Activated CD4-positive, alpha-beta memory T cell treated with anti-CD3 and anti-CD28 coated beads for 36 hours (primary cell): ENCODE measurements around the gene ZNF844. TPM values are rescaled to one million over a fixed set of nuclear protein-coding genes. Genes with fewer than 3 reads are reported as not detected.
"Not testable (repeated sequence)": the region's sequence is repeated elsewhere in the genome, so short reads cannot be mapped to it uniquely, and the experiment has no call there.

Experiments
- CTCF ChIA-PET: fragments of 350-600 bp; sonication (Branson Sonifier 250); formaldehyde crosslinking; loops from one replicate; lab custom pipeline; 2021; ENCODE audit warnings: antibody characterized with exemption, inconsistent platforms; lab: Charles Lee
- POLR2A ChIA-PET: fragments of 350-600 bp; sonication (Branson Sonifier 250); formaldehyde crosslinking; loops from one replicate; lab custom pipeline; 2021; ENCODE audit warnings: antibody characterized with exemption; lab: Charles Lee
- DNase-seq: peaks from one replicate; pipeline ENCODE4 v3.0.0-alpha.2; 2020
- H3K27ac Mint-ChIP-seq: one replicate; pipeline ENCODE4 v1.8.0; 2021; ENCODE audit warnings: mixed read lengths
- H3K27me3 Mint-ChIP-seq: one replicate; pipeline ENCODE4 v1.8.0; 2021; ENCODE audit warnings: mixed read lengths
- H3K36me3 Mint-ChIP-seq: one replicate; pipeline ENCODE4 v1.8.0; 2021; ENCODE audit warnings: mixed read lengths
- H3K4me1 Mint-ChIP-seq: one replicate; pipeline ENCODE4 v1.8.0; 2021; ENCODE audit warnings: low read depth, mixed read lengths
- H3K4me3 Mint-ChIP-seq: one replicate; pipeline ENCODE4 v1.8.0; 2021; ENCODE audit warnings: mild to moderate bottlenecking, mixed read lengths
- H3K9me3 Mint-ChIP-seq: one replicate; pipeline ENCODE4 v1.8.0; 2021; ENCODE audit warnings: mixed read lengths
- intact Hi-C: fragments of 100-400 bp; cut with micrococcal nuclease; formaldehyde crosslinking; loops from one replicate; pipeline ENCODE4 v1.15.1; 2023
- total RNA-seq, 2 experiments: library from RNA; stranded (reverse); gene quantifications; one replicate each; pipeline ENCODE4 v1.2.3, GENCODE V29; 2021

The ZNF844 gene
- total RNA-seq, 2 experiments from 2014 or later: 2.5 TPM

DNA sequence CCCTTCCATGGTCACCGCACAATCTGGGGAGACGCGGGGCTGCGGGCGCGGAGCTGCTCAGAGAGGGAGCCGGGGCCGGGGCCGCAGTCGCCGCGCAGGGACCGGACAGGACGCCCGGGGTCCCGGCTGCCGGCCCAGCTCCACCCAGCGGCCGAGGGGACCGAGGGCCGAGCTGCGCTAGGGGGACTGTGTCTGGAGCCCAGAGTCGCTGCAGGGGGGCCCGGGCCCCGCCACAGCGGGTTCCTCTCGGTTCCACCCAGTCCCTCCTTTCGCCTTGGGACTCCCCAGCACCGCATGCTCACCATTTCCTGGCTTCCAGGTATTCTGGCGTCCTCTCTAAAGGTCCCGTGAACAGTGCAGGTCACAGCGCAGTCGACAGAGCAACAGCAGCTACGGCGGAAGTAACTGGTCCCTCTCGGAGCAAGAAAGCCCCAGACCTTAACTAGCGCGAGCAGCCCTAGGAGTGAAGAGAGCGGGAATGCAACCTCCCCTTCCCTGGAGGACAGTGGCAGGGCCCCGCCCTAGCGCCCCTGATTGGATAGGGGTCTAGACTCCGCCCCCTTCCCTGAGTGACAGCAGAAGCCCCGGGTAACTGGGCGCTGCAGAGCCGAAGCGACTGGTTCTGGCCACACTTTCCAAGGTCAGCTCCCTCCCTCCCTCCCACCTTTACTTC lies 11.9 kb upstream of the ZNF844 start, which contains the start of gene ZNF878:
Gene ZNF878 (minus strand): TSS at position 465 of the 673 bp plus-strand sequence. CDS start 160 bp downstream, at position 305.
- Mint-ChIP-seq H3K36me3 (peaks cover 7% of the 10 kb centered on the region), H3K4me1 (peaks cover 9% of the 10 kb centered on the region), H3K9me3 (peaks cover under 1% of the 10 kb centered on the region), H3K4me3 (peak within 1 kb of the TSS; percentile 71), H3K27ac (no peak within 1 kb of the TSS), H3K27me3 (peaks cover 15% of the 10 kb centered on the region)
- intact Hi-C loops: loop anchor here (2.0 kb wide), 2 partner anchors 52 to 128 kb away; partner anchors contain the start of gene ZNF700
- ChIA-PET CTCF (interaction anchor here (0.8 to 2.3 kb wide), 10 partner anchors 38 to 255 kb away, joined by 3 to 16 read pairs (median 3); partner anchors contain the start of genes ZNF20 and ZNF763), POLR2A (interaction anchor here (0.7 to 1.3 kb wide), 2 partner anchors 65 to 70 kb away, joined by 3 to 4 read pairs; no protein-coding TSS in a partner anchor)
- DNase-seq: peak; percentile 76

DNA sequence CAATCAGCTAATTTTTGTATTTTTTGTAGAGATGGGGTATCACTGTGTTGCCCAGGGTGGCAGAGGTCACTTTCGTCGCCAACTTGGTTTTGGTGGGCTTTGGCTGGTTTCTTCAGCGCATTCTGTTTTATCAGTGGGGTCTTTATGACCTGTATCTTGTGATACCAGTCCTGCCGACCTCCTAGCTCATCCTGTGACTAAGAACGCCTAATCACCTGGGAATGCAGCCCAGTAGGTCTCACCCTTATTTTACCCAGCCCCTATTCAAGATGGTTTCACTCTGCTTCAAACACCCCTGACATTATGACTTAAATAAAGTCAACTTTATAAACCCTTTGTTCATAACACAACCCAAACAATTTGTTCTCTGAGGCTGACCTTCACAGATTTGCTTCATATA lies 8.7 kb upstream of the ZNF844 start:
- H3K4me3 Mint-ChIP-seq: no peak overlapping the region
- peaks cover 15% of the 10 kb centered on the region for H3K27me3 Mint-ChIP-seq
- DNase-seq: no peak
- intact Hi-C loops: loop anchor here (5.0 kb wide), 1 partner anchor 258 kb away; the partner anchor contains the start of gene ZNF491
- ChIA-PET CTCF (interaction anchor here (1.0 to 2.1 kb wide), 8 partner anchors 25 to 513 kb away, joined by 3 to 9 read pairs (median 4); no protein-coding TSS in a partner anchor), POLR2A (interaction anchor here (1.0 kb wide), 1 partner anchor 132 kb away, joined by 3 read pairs; no protein-coding TSS in a partner anchor)
- peaks cover 3% of the 10 kb centered on the region for H3K36me3 Mint-ChIP-seq
- H3K9me3 Mint-ChIP-seq: no peaks in the 10 kb centered on the region
- H3K27ac Mint-ChIP-seq: no peak overlapping the region
- H3K4me1 Mint-ChIP-seq: peaks cover 9% of the 10 kb centered on the region

DNA sequence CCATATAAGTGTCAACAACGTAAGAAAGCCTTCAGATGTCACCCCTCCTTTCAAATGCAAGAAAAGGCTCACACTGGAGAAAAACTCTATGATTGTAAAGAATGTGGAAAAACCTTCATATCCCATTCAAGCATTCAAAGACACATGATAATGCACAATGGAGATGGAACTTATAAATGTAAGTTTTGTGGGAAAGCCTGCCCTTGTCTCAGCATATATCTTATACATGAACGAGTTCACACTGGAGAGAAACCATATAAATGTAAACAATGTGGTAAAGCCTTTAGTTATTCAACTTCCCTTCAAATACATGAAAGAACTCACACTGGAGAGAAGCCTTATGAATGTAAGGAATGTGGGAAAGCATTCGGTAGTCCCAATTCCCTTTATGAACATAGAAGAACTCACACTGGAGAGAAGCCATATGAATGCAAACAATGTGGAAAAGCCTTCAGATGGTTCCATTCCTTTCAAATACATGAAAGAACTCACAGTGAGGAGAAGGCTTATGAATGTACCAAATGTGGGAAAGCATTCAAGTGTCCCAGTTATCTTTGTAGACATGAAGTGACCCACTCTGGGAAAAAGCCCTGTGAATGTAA lies 11.1 kb downstream of the ZNF844 start:
- CTCF ChIA-PET: no interaction called here
- H3K27ac Mint-ChIP-seq: no peak overlapping the region
- POLR2A ChIA-PET: no interaction called here
- peaks cover 61% of the 10 kb centered on the region for H3K36me3 Mint-ChIP-seq
- no peak overlapping the region for H3K4me3 Mint-ChIP-seq
- H3K9me3 Mint-ChIP-seq: peaks cover 64% of the 10 kb centered on the region
- intact Hi-C loops: no loop called here
- DNase-seq: no peak
- H3K27me3 Mint-ChIP-seq: no peaks in the 10 kb centered on the region
- no peaks in the 10 kb centered on the region for H3K4me1 Mint-ChIP-seq

DNA sequence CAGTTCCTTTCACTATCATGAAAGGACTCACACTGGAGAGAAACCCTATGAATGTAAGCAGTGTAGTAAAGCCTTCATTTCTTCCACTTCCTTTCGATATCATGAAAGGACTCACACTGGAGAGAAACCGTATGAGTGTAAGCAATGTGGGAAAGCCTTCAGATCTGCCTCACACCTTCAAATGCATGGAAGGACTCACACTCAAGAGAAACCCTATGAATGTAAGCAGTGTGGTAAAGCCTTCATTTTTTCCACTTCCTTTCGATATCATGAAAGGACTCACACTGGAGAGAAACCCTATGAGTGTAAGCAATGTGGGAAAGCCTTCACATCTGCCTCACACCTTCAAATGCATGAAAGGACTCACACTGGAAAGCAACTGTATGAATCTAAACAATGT lies 11.8 kb downstream of the ZNF844 start:
- POLR2A ChIA-PET, H3K27me3 Mint-ChIP-seq, H3K4me1 Mint-ChIP-seq, intact Hi-C loops, H3K27ac Mint-ChIP-seq, DNase-seq, CTCF ChIA-PET, H3K4me3 Mint-ChIP-seq: not testable (repeated sequence)
- Mint-ChIP-seq H3K36me3 (peaks cover 62% of the 10 kb centered on the region), H3K9me3 (peaks cover 63% of the 10 kb centered on the region)

DNA sequence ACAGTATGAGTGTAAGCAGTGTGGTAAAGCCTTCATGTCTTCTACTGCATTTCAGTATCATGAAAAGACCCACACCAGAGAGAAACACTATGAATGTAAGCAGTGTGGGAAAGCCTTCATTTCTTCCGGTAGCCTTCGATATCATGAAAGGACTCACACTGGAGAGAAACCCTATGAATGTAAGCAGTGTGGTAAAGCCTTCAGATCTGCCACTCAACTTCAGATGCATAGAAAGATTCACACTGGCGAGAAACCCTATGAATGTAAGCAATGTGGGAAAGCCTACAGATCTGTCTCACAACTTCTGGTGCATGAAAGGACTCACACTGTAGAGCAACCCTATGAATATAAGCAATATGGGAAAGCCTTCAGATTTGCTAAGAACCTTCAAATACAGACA lies 12.8 kb downstream of the ZNF844 start:
- ChIA-PET CTCF (no interaction called here), POLR2A (no interaction called here)
- H3K9me3 Mint-ChIP-seq: peaks cover 66% of the 10 kb centered on the region
- H3K36me3 Mint-ChIP-seq: peaks cover 62% of the 10 kb centered on the region
- no peaks in the 10 kb centered on the region for H3K4me1 Mint-ChIP-seq
- intact Hi-C loops: no loop called here
- H3K27ac Mint-ChIP-seq: no peak overlapping the region
- H3K27me3 Mint-ChIP-seq: no peaks in the 10 kb centered on the region
- DNase-seq: no peak
- no peak overlapping the region for H3K4me3 Mint-ChIP-seq

- POLR2A ChIA-PET, DNase-seq: not testable (repeated sequence)
- CTCF ChIA-PET: interaction anchor here (0.6 to 0.7 kb wide), 2 partner anchors 8 to 54 kb away, joined by 3 read pairs; no protein-coding TSS in a partner anchor
Observed at GRCh38 chr19:12083336-12083735, 18.8 kb downstream of the ZNF844 start.

DNA sequence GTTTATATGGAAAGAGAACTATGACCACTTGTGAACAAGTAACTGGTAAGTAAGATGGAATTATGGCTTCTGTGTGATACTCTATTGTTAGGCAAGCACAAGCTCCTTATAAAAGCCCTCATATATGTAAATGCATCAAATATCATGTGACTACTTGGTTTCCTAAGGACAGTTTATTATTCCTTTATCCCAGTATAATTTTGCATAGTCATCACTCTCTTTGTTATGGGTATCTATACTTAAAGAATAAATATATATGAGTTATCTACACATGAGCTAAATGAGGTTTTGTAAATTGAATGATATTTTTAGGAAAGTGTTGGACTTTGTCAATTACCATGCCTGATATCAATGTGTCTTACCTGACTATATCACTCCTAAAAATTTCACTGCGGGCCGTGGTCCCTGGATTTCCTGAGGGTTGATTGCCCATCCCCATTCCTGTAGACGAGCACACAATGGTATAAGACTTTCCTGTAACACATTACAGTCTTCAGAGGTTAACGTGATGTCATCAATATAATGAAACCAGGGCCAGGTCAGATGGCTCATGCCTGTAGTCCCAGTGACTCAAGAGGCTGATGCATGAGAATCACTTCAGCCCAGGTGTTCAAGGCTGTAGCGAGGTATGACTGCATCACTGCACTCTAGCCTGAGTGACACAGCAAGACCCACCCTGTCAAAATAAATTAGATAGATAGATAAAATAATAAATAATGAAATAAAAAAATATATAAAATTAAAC lies 20.7 kb downstream of the ZNF844 start:
- Mint-ChIP-seq H3K9me3 (peaks cover 20% of the 10 kb centered on the region), H3K36me3 (peaks cover 11% of the 10 kb centered on the region), H3K4me1 (no peaks in the 10 kb centered on the region), H3K27me3 (no peaks in the 10 kb centered on the region), H3K4me3 (no peak overlapping the region), H3K27ac (no peak overlapping the region)
- intact Hi-C loops: no loop called here
- DNase-seq: no peak
- POLR2A ChIA-PET: no interaction called here
- CTCF ChIA-PET: interaction anchor here (0.6 to 2.3 kb wide), 2 partner anchors 26 to 55 kb away, joined by 3 to 10 read pairs; partner anchors contain the start of gene ZNF20

More at GRCh38 chr19:12083336-12083735, 18.8 kb downstream of the ZNF844 start:
- intact Hi-C loops, H3K4me3 Mint-ChIP-seq, H3K27ac Mint-ChIP-seq, H3K4me1 Mint-ChIP-seq, H3K27me3 Mint-ChIP-seq: not testable (repeated sequence)
- Mint-ChIP-seq H3K9me3 (peaks cover 29% of the 10 kb centered on the region), H3K36me3 (peaks cover 18% of the 10 kb centered on the region)

DNA sequence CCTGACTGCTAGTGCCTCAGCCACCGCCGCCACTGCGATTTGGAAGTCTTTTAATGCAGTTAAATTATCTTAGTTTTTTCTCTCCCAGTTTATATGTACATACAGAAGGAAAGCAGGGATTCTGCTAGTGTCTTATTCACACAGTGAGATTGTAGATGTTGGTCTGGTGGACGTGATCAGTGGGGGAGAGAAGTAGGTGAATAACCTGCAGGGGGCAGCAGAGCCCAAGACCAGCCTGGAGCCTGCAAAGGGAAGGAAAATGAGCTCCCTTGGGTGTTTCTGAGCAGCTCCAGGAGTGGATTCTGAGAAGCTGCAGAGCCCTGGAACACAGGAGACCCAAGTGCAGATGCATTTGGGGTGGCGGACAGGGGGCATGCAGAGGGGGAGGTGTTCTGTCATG lies 26.3 kb downstream of the ZNF844 start:
- Mint-ChIP-seq H3K4me3 (no peak overlapping the region), H3K27ac (no peak overlapping the region), H3K4me1 (peaks cover 11% of the 10 kb centered on the region), H3K9me3 (peaks cover 3% of the 10 kb centered on the region), H3K36me3 (peaks cover 6% of the 10 kb centered on the region), H3K27me3 (peaks cover 14% of the 10 kb centered on the region)
- intact Hi-C loops: loop anchor here (1.0 to 2.0 kb wide), 2 partner anchors 32 to 50 kb away; no protein-coding TSS in a partner anchor
- ChIA-PET CTCF (interaction anchor here (0.6 to 5.6 kb wide), 41 partner anchors 8 to 405 kb away, joined by 3 to 106 read pairs (median 5); partner anchors contain the start of genes ZNF136, ZNF20, ZNF44 and ZNF441), POLR2A (interaction anchor here (0.7 to 1.0 kb wide), 3 partner anchors 31 to 50 kb away, joined by 3 to 6 read pairs (median 4); partner anchors contain the start of gene ZNF20)
- DNase-seq: peak; percentile 84

DNA sequence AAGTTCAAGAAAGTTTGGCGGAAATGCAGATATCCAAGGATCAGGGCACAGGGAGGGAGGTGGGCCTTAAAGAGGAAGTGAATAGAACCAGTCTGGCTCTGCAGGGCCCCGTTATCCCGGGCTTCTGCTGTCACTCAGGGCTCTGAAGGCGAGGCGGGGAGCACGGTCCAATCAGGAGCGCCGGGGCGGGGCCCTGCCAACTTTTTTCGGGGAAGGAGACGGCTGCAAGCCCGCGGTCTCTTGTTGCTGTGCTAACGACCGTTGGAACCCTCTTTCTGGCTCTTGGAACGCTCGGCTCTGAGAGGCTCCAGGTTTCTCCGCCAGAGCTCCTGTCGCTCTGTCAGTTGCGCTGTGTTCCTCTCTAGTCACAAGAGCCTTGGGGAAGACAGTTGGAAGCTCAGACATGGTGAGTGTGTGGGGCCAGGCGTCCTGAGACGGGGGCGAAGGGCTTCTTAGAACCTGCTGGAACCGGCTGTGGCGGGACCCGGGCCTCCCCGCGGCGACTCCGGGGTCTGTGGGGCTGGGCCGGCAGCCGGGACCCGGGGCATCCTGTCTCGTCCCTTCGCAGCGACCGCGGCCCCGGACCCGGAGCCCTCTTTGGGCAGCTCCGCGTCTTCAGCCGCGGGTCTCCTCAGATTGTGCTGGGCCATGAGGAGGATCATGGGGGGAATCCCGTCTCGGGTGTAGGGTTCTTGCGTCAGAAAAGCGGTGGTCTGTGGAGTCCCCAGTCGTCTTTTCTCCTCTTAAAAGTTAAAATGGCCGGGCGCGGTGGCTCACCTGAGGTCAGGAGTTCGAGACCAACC lies 27.7 kb downstream of the ZNF844 start:
- H3K4me3 Mint-ChIP-seq: peak overlapping the region; percentile 80
- H3K27me3 Mint-ChIP-seq: peaks cover 14% of the 10 kb centered on the region
- H3K36me3 Mint-ChIP-seq: peaks cover 4% of the 10 kb centered on the region
- ChIA-PET CTCF (interaction anchor here (1.1 to 5.6 kb wide), 5 partner anchors 33 to 168 kb away, joined by 3 to 106 read pairs (median 39); partner anchors contain the start of gene ZNF20), POLR2A (interaction anchor here (1.0 to 1.3 kb wide), 2 partner anchors 25 to 48 kb away, joined by 3 read pairs; partner anchors contain the start of gene ZNF20)
- no peak overlapping the region for H3K27ac Mint-ChIP-seq
- peak; percentile 84 for DNase-seq
- no peaks in the 10 kb centered on the region for H3K9me3 Mint-ChIP-seq
- intact Hi-C loops: no loop called here
- H3K4me1 Mint-ChIP-seq: peaks cover 11% of the 10 kb centered on the region

- Mint-ChIP-seq H3K9me3 (peaks cover 1% of the 10 kb centered on the region), H3K27me3 (peaks cover 14% of the 10 kb centered on the region), H3K36me3 (peaks cover 7% of the 10 kb centered on the region), H3K27ac (no peak overlapping the region), H3K4me3 (peak overlapping the region; percentile 80), H3K4me1 (peaks cover 11% of the 10 kb centered on the region)
- intact Hi-C loops: no loop called here
- POLR2A ChIA-PET: interaction anchor here (1.3 kb wide), 1 partner anchor 47 kb away, joined by 3 read pairs; the partner anchor contains the start of gene ZNF20
- no peak for DNase-seq
- CTCF ChIA-PET: interaction anchor here (1.1 to 5.6 kb wide), 3 partner anchors 44 to 169 kb away, joined by 3 to 106 read pairs (median 83); partner anchors contain the start of gene ZNF20
Observed at GRCh38 chr19:12092956-12093355, 28.4 kb downstream of the ZNF844 start.
